Stimulated activated CD8-positive, alpha-beta memory T cell treated with anti-CD3 and anti-CD28 coated beads, Interleukin-12 subunit alpha, Interleukin-12 subunit beta, amount 100 ng/mL, for 1 hour (primary cell): ENCODE data around the gene IL15RA.
"Not testable (repeated sequence)": the region's sequence is repeated elsewhere in the genome, so short reads cannot be mapped to it uniquely, and the experiment has no call there.

Experiments
- DNase-seq: peaks from one replicate; pipeline ENCODE4 v3.0.0-alpha.2; 2020; ENCODE audit warnings: low read depth

Gene IL15RA

DNA sequence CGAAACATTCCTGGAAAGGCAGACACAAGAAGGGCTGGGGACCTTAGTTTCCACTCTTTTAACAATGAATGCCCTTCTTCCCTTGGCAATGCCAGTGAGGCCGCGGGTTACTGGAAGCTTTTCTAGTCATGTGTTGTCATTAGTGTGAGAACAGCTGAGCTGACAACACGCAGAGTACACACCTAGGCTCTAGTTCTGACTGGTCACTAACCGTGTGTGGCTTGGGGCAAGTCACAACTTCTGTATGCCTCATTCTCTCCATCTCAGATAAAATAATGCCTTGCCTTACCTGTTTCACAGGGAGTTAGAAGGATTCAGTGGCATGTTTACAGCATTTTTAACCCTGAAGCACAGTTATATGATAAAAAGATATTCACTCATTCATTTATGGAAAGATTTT, 55.6 kb downstream of the IL15RA start:
- no peak for DNase-seq

DNA sequence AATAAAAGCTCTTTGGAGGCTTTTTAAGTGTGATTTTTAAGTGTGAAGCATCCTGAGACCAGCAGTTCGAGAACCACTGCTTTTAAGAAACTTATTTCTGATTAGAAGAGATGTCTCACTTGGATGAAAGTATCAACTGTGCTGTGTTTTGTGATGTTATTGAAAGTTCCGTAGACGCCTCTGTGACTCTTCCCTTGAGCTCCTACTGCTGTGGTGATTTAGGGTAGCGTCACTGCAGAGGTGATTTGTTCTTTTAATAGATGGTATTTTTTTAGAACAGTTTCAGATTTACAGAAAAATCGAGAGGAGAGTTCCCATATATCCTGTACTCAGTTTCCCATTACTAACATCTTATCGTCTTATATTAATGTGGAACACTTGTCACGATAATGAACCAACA, 57.8 kb downstream of the IL15RA start:
- no peak for DNase-seq

DNA sequence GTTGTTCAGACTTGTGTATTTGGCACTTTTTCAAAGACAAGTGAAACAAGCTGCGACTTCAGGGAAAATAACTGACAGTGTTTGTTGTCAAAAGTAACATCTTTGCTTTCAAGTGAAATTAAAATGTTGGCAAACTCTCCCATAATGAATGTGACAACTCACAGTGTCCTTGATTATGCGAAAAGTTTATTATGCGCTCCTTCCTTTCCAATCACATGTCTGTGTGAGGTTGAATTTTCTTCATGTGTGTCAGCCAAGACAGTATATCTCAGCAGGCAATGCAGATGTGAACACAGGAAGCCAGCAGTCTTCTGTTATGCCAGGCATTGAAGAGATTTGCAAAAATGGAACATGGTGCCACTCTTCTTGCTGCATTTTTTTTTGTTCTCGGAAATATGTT, 58.6 kb downstream of the IL15RA start:
- DNase-seq: no peak

DNA sequence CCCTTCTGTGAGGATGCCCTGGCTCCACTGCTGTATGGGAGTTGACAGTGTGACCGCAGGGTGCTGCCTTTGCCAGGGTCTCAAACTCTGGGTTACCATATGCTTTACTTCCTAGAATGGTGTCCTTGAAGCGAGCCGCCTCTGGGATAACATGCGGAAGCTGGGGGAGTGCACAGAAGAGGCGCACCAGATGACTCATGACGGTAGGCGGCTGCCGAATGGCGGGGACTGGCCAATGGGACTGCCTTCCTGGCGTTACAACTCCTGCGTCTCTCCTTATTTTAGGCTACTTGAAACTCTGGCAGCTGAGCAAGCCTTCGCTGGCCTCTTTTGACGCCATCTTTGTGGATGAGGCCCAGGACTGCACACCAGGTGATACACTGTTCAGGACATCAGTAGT, 60.0 kb downstream of the IL15RA start:
- no peak for DNase-seq

DNA sequence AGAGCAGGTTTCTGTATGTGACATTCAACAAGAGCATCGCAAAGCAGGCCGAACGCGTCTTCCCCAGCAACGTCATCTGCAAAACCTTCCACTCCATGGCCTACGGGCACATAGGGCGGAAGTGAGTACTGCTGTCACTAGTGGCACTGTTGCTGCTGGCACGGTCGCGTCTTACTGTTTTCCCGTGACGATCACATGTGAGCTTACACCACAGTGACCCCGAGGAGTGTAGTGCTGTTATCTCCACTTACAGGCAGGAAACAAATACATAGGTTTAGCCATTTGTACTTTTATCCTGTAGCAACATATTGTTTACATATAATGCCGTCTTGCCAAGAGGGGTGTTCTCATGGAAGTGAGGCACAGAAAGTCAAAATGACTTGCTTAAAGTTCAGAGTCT, 61.9 kb downstream of the IL15RA start:
- DNase-seq: no peak

DNA sequence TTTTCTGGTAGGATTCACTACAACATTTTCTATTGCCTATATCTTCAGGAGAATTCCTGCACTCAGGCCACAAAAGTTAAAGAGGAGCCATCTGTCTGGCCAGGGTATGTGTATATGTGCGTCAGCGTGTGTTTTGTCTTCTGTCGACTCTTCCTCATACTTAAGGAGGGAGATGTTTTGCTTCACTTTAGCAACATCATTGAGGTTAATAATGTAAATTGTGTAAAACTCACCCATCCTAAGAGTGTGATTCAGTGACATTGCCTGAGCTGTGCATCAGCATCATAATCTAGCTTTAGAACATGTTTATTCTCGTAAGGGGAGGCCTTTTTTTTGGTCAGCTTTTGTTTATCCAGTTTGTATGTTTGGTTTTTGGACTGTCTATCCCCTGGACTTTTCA, 63.6 kb downstream of the IL15RA start:
- no peak for DNase-seq

DNA sequence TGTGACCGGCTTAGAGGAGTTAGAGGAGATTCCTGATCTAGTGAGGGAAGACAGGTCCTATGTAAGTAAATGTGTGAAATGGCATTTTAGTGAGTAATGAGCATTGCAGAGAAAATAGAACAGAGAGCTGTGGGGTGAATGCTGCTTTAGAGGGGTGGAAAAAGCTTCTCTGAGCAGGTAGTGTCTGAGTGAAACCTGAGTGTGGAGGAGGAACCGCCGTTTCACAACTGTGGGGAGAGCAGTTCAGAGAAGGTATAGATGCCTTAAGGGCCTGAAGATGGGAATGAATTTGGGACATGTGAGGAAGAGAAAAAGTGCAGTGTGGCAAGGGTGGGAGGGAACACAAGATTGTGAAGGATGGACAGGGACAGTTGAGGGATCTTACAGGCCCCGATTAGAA, 65.7 kb downstream of the IL15RA start:
- no peak for DNase-seq

DNA sequence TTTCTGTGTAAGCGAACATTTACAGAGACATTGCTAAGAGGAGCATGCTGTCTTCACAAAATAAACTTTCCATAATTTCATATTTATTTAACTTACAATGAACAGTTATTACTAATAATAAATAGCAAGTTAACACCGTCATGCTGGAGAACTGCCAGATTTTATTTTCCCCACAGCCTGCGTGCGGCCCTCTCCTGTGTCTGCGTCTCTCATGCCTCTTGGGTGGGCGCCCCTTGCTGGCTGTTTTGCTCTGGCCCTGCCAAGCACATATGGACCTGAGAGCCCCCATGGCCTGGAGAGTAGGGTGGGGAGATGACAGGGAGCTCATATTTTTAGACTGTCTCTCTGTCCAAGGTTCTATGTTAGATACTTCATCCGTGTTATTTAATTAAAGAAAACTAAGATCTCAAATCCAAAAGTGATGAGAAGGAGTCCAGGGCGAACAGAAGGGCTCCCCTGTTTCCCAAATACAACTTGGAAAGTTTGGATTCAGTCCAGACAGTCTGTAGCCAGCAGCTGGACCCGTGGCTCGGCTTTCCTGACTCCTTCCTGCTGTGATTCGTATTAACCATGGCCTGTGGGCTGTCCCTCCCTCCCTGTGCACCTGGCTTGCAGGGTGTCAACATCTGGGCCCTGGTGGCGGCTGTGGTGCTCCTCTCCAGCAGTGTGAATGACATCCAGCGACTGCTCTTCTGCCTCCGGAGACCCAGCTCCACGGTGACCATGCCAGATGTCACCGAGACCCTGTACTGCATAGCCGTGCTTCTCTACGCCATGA, 66.8 kb downstream of the IL15RA start:
- no peak for DNase-seq

DNA sequence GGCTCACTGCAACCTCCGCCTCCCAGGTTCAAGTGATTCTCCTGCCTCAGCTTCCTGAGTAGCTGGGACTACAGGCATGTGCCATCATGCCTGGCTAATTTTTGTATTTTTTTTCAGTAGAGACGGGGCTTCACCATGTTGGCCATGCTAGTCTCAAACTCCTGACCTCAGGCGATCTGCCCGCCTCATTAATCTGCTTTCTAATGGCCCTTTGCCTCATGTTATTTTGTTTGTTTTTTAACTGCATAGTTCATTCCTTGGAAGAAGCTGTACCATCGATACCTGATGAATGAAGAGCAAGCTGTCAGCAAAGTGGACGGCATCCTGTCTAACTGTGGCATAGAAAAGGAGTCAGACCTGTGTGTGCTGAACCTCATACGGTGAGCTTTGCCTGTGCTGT, 68.7 kb downstream of the IL15RA start:
- not testable (repeated sequence) for DNase-seq

DNA sequence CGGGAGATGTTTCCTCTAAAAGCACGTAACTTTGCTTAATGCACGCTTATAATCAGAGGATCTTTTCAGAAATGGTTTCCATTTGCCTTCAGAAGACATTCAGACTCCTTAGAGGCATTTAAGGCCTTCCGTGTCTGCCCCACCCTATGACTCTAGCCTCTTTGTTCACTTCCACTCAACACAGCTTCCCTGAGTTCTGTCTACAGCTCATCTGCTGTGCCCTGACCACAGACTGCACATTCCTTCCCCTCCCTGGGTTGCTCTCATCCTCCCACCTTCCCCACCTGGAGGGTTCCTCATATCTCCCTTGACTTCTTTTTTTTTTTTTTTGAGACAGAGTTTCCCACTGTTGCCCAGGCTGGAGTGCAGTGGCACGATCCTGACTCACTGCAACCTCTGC, 70.7 kb downstream of the IL15RA start:
- DNase-seq: no peak

DNA sequence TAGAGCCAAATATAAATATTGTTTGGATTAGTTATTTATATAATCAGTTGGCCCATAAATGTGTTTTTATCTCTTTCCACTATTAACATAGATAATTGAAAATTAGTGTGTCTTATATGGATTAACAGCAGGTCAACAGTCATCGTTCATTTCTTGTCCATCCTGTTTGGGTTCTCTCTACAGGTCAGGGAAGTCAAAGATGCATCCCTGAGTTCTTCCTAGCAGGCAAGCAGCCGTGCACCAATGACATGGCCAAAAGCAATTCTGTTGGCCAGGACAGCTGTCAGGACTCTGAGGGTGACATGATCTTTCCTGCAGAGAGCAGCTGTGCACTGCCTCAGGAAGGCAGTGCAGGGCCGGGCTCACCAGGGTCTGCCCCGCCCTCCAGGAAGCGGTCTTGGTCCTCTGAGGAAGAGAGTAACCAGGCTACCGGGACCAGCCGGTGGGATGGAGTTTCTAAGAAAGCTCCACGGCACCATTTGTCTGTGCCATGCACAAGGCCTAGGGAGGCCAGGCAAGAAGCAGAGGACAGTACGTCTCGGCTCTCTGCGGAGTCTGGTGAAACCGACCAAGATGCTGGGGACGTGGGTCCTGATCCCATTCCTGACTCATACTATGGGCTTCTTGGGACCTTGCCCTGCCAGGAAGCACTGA, 71.4 kb downstream of the IL15RA start:
- no peak for DNase-seq

DNA sequence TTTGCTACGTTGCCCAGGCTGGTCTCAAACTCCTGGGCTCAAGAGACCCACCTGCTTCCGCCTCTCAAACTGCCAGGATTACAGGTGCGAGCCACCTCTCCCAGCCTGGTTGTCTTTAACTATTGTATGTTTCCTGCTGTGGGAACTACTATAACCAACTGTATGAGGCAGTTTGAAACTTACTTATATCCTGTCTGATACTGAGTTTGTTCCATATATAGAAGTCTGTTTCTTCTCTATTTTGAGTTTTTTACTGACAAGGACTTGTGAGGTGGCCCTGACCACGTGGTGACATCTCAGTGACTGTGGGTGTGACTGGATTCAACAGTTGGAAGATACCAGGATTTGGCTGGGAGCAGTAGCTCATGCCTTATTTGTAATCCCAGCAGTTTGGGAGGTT, 73.1 kb downstream of the IL15RA start:
- DNase-seq: no peak

DNA sequence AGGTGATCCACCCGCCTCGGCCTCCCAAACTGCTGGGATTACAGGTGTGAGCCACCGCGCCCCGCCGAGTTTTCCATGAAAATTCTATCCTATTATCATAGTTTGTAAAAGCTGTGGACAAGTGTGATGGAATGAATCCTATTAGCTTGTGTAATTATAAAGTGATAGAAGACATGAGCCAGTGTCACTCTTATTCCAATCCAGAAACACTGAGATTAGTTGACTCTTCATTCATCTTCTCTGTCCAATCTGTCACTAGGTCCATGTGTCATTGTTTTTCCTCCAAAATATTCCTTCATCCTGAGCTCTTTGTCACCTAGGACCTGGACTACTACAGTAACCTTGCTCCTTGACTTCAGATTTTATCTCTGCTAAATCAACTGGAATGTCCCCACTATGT, 73.8 kb downstream of the IL15RA start:
- DNase-seq: no peak

DNA sequence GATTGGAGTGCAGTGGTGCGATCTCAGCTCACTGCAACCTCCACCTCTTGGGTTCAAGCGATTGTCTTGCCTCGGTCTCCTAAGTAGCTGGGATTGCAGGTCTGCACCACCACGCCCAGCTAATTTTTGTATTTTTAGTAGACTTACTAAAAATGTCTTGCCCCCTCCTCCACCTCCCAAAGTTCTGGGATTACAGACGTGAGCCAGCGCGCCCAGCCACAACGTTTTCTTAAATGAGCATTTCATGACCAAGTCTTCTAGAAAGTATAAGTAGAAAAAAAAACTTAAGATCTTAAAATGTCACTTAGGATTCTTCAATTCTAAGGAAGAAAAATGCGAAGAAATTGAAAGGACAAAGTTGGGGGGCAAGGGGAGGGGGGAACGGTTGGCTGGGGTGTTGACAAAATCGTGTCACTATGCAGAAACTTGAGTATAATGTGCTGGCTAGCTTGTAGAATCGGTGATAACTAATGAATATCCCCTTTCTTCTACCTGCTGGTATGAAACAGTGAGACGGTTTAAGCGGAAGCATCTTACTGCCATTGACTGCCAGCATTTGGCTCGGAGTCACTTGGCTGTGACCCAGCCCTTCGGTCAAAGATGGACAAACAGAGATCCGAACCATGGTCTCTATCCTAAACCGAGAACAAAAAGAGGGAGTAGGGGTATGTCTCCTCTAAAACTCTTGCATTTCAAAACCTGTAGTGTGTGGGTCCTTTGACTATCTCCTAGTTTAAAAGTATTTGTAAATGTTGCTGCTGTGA, 74.7 kb downstream of the IL15RA start:
- DNase-seq: no peak
